ENCODE data around the gene MAN2A1.

Gene MAN2A1

GRCh38 chr5:109653561-109654239 lies 36.0 kb upstream of the MAN2A1 start:
- Histone ChIP-seq H3K4me1 (ENCODE audit: insufficient read depth, low read length, severe bottlenecking) (no peaks in the 10 kb centered on the region), H4K20me1 (ENCODE audit: insufficient read depth, low read length) (no peaks in the 10 kb centered on the region), H3K4me2 (ENCODE audit: low read length) (no peak overlapping the region)

GRCh38 chr5:109654455-109654854 lies 35.3 kb upstream of the MAN2A1 start:
- H3K4me2 ChIP-seq (ENCODE audit: low read length): no peak overlapping the region
- TF ChIP-seq CTCF (IDR thresholded peaks at IDR 0.05; ENCODE audit: low read length): no peak
- TF ChIP-seq EZH2 (IDR thresholded peaks at IDR 0.05; ENCODE audit: borderline replicate concordance, low read length): no peak

More at GRCh38 chr5:109653561-109654239, 36.0 kb upstream of the MAN2A1 start:
- H3K9me3 ChIP-seq (ENCODE audit: low read length): no peaks in the 10 kb centered on the region
- H3F3A ChIP-seq (ENCODE audit: insufficient read depth, low read length): no peaks in the 10 kb centered on the region
- H3K36me3 ChIP-seq (ENCODE audit: insufficient read depth, low read length): no peaks in the 10 kb centered on the region
- H2AFZ ChIP-seq (ENCODE audit: low read length): no peak overlapping the region
- H3K79me2 ChIP-seq (ENCODE audit: insufficient read depth, low read length): no peaks in the 10 kb centered on the region
- no peak for TF ChIP-seq EZH2 (IDR thresholded peaks at IDR 0.05; ENCODE audit: borderline replicate concordance, low read length)
- no peak for TF ChIP-seq CTCF (IDR thresholded peaks at IDR 0.05; ENCODE audit: low read length)
- H3K9ac ChIP-seq (ENCODE audit: low read length): no peak overlapping the region
- H3K27me3 ChIP-seq (ENCODE audit: insufficient read depth, low read length): no peaks in the 10 kb centered on the region
- H3K9me2 ChIP-seq (ENCODE audit: low read depth, low read length): no peaks in the 10 kb centered on the region
- no peak overlapping the region for H3K4me3 ChIP-seq (ENCODE audit: low read depth, low read length, poor library complexity, severe bottlenecking)
- H3K27ac ChIP-seq (ENCODE audit: low read depth, low read length, poor library complexity, severe bottlenecking): no peak overlapping the region

GRCh38 chr5:109655841-109656240 lies 33.9 kb upstream of the MAN2A1 start:
- no peaks in the 10 kb centered on the region for H3F3A ChIP-seq (ENCODE audit: insufficient read depth, low read length)
- no peak overlapping the region for H3K4me2 ChIP-seq (ENCODE audit: low read length)
- no peaks in the 10 kb centered on the region for H3K36me3 ChIP-seq (ENCODE audit: insufficient read depth, low read length)
- H3K4me1 ChIP-seq (ENCODE audit: insufficient read depth, low read length, severe bottlenecking): no peaks in the 10 kb centered on the region
- no peak overlapping the region for H3K9ac ChIP-seq (ENCODE audit: low read length)
- H2AFZ ChIP-seq (ENCODE audit: low read length): no peak overlapping the region
- H3K27ac ChIP-seq (ENCODE audit: low read depth, low read length, poor library complexity, severe bottlenecking): no peak overlapping the region
- H3K27me3 ChIP-seq (ENCODE audit: insufficient read depth, low read length): no peaks in the 10 kb centered on the region
- H3K4me3 ChIP-seq (ENCODE audit: low read depth, low read length, poor library complexity, severe bottlenecking): no peak overlapping the region
- H3K79me2 ChIP-seq (ENCODE audit: insufficient read depth, low read length): no peaks in the 10 kb centered on the region
- no peak for TF ChIP-seq EZH2 (IDR thresholded peaks at IDR 0.05; ENCODE audit: borderline replicate concordance, low read length)
- TF ChIP-seq CTCF (IDR thresholded peaks at IDR 0.05; ENCODE audit: low read length): no peak
- H3K9me2 ChIP-seq (ENCODE audit: low read depth, low read length): no peaks in the 10 kb centered on the region
- H4K20me1 ChIP-seq (ENCODE audit: insufficient read depth, low read length): no peaks in the 10 kb centered on the region
- no peaks in the 10 kb centered on the region for H3K9me3 ChIP-seq (ENCODE audit: low read length)

More at GRCh38 chr5:109654455-109654854, 35.3 kb upstream of the MAN2A1 start:
- Histone ChIP-seq H4K20me1 (ENCODE audit: insufficient read depth, low read length) (no peaks in the 10 kb centered on the region), H3K9ac (ENCODE audit: low read length) (no peak overlapping the region), H3K9me3 (ENCODE audit: low read length) (no peaks in the 10 kb centered on the region), H3K36me3 (ENCODE audit: insufficient read depth, low read length) (no peaks in the 10 kb centered on the region), H3K4me1 (ENCODE audit: insufficient read depth, low read length, severe bottlenecking) (no peaks in the 10 kb centered on the region), H3K9me2 (ENCODE audit: low read depth, low read length) (no peaks in the 10 kb centered on the region), H2AFZ (ENCODE audit: low read length) (no peak overlapping the region), H3F3A (ENCODE audit: insufficient read depth, low read length) (no peaks in the 10 kb centered on the region), H3K27ac (ENCODE audit: low read depth, low read length, poor library complexity, severe bottlenecking) (no peak overlapping the region), H3K79me2 (ENCODE audit: insufficient read depth, low read length) (no peaks in the 10 kb centered on the region), H3K4me3 (ENCODE audit: low read depth, low read length, poor library complexity, severe bottlenecking) (no peak overlapping the region), H3K27me3 (ENCODE audit: insufficient read depth, low read length) (no peaks in the 10 kb centered on the region)
